SH-SY5Y (cell line): ENCODE measurements around the gene SEPTIN7.

Experiments used
- GATA2 ChIP-seq: IDR thresholded peaks from 2 replicates; pipeline ENCODE4 v1.6.1; 2011; ENCODE audit warnings: mild to moderate bottlenecking, low read depth, low read length
- GATA3 ChIP-seq: IDR thresholded peaks from 2 replicates; pipeline ENCODE4 v1.6.1; 2011; ENCODE audit warnings: low read depth, mild to moderate bottlenecking, low read length, moderate library complexity

GRCh38 chr7:35758421-35758820 lies 42.4 kb upstream of the SEPTIN7 start:
- TF ChIP-seq GATA2, result peak; percentile 49; the same call in 1 of the 2 replicates
- peak; percentile 61; the same call in 1 of the 2 replicates for TF ChIP-seq GATA3
